ENCODE results near the gene MIDN.

MIDN gene

DNA sequence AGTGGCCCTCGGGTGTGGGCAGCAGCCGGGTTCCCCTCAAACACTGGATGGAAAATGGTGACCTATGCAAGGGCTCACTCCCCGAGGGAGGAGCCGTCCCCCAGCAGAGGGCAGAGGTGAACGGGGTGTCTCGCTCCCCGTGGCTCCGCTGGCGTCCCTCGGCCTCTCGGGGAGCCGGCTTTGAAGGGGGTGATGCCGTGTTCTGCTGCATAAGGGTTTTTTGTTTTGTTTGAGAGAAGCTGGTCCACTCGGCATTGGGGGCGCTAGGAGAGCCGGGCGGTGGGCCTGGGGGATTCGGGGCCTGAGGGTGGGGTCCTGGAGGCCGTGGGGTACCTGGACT, 41.3 kb downstream of the MIDN start:
- DNase-seq (ENCODE audit: low spot score), result no peak
- TF ChIP-seq, protein P1, sequence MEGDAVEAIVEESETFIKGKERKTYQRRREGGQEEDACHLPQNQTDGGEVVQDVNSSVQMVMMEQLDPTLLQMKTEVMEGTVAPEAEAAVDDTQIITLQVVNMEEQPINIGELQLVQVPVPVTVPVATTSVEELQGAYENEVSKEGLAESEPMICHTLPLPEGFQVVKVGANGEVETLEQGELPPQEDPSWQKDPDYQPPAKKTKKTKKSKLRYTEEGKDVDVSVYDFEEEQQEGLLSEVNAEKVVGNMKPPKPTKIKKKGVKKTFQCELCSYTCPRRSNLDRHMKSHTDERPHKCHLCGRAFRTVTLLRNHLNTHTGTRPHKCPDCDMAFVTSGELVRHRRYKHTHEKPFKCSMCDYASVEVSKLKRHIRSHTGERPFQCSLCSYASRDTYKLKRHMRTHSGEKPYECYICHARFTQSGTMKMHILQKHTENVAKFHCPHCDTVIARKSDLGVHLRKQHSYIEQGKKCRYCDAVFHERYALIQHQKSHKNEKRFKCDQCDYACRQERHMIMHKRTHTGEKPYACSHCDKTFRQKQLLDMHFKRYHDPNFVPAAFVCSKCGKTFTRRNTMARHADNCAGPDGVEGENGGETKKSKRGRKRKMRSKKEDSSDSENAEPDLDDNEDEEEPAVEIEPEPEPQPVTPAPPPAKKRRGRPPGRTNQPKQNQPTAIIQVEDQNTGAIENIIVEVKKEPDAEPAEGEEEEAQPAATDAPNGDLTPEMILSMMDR (IDR thresholded peaks at IDR 0.05; ENCODE audit: extremely low read depth, insufficient read depth, missing control alignments), result no peak
- in situ Hi-C loops (cut with MboI; ENCODE audit: low pct_unique_long_range_greater_than_20kb, low sequenced_read_pairs, unreplicated experiment), result loop anchor here (25.0 kb wide), 1 partner anchor 98 kb away; the partner anchor contains the start of gene NDUFS7

DNA sequence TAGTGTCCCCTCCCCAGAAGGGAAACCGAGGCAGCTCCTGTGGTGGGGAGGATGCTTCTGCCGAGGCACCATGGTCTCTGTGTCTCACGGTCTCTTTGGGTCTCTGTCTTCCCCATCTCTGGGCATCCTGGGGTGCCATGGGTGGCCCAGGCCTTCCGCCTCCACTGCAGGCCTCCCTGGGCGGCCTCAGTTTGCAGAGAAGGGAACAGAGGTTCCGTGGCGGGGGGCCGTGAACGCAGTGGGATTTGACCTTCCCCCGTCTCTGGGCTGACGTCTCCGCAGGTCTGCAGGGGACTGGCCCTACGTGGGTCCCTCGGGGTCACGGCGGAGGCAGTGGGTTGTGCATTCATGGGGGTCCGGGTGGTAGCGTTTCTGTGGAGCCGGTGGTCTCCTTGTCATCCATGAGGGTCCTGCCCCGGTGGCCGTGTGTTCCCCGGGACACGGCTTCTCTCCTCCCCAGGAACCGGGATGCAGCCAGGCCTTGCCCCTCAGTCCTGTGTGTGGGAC, 41.9 kb downstream of the MIDN start:
- TF ChIP-seq, protein P1 (IDR thresholded peaks at IDR 0.05; ENCODE audit: extremely low read depth, insufficient read depth, missing control alignments), result no peak
- in situ Hi-C loops (cut with MboI; ENCODE audit: low pct_unique_long_range_greater_than_20kb, low sequenced_read_pairs, unreplicated experiment), result loop anchor here (25.0 kb wide), 1 partner anchor 97 kb away; the partner anchor contains the start of gene NDUFS7
- no peak for DNase-seq (ENCODE audit: low spot score)

DNA sequence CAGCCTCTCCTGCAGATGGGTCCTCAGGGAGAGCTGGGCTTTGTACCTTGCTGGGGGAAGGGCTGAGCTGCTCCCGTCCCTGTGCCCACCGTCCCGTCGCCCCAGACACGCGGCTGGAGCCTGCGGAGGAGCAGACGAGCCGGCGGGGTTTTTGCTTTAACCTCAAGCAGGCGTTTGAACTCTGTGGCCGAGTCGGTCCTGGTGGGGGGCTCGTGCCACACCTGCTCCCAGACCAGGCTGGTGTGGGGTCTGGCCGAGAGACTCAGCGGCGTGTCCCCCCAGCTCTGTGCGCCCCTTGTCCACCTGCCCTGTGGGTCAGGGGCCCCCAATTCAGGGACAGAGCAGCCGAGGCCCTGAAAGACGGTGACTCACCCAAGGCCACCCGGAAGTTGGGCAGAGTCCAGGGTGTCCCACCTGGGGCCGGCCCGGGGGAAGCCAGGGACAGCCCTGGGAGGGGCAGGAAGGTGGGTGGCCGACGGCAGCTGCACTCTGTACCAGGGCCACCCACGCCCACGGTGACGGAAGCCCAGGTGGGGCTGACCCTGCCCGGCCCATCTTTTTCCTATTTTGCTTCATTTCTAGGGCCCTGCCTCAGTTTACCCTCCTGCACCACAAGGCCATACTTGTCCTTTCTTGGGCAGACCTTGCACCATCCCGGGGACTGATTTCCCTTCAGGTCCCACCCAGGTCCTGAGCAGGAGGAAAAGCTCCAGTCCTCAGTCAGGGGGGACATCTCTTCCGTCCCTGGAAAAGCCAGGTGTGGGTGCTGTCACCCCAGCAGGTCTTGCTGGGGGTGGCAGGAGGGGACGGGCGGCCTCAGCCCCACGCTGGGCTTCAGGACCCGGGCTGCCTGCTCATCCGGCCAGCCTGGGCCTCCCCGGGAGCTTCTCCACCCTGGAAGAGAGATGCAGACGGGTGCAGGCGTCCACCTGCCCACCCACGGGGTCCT, 42.6 kb downstream of the MIDN start:
- in situ Hi-C loops (cut with MboI; ENCODE audit: low pct_unique_long_range_greater_than_20kb, low sequenced_read_pairs, unreplicated experiment), result loop anchor here (25.0 kb wide), 1 partner anchor 96 kb away; the partner anchor contains the start of gene NDUFS7

DNA sequence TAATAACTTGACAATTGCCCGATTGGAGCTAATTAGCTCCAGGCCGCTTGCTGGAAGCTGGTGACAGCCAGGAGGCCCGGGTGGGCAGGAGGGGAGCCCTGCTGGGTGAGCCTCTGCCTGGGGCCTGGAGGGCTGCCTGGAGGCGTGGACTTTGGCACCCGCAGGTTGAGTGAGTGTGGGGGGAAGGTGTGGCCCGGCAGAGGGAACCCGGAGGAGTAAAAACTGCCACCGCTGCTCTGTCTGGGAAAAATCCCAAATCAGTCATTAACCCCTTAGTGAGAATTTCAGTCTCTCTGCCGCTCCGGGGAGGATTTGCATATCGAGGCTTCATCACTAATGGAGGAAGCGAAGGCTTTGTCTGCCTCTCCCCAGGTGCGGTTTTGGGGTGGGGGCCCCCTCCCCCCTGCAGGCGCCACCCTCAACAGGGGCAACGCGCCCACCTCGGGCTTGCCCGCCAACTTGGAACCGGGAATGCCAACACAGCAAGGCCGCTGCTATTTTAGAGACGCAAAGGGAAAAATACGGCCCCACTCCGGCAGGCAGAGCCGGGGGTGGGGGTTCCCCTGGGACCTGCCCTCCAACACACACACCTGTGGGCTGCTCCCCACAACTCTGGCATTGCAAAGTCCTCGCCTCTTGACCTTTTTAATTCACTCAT, 43.5 kb downstream of the MIDN start:
- in situ Hi-C loops (cut with MboI; ENCODE audit: low pct_unique_long_range_greater_than_20kb, low sequenced_read_pairs, unreplicated experiment), result loop anchor here (25.0 kb wide), 1 partner anchor 95 kb away; the partner anchor contains the start of gene NDUFS7
- DNase-seq (ENCODE audit: low spot score), result peak; percentile 82
- TF ChIP-seq, protein P1 (IDR thresholded peaks at IDR 0.05; ENCODE audit: extremely low read depth, insufficient read depth, missing control alignments), result no peak

More for the DNA sequence above, 42.6 kb downstream of the MIDN start:
- TF ChIP-seq, protein P1 (IDR thresholded peaks at IDR 0.05; ENCODE audit: extremely low read depth, insufficient read depth, missing control alignments), result no peak
- DNase-seq (ENCODE audit: low spot score), result no peak

DNA sequence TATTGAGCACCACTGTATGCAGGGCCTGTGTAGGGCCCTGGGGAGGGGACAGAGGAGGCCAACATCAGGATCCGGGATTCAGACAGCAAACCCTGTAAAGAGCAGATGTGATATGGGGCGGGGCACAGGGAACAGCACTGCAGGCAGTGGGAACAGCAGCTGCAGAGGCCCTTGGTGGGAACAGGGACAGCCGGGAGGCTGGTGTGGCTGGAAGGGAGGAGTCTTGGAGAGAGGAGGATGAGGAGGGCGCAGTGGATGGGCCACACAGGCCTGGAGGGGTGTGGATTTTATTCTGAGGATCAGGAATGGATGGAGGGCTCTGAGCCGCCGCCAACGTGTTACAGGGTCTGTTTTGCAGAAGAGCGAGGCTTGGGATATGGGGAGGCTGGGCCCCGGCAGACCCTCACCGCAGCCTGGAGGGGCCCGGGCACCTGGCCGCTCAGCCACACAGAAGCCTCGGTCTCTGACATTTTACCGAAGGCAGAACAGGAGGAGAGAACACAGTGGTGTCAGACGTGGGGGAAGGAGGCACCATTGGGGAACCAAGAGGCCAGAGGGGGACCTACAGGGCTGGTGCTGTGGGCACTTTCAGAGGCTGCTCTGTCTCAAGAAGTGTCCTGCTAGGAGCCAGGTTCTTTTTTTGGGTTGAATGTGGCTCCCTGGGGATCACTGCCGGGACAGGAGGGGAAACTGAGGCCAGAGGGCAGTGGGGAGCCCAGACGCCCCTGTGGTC, 44.2 kb downstream of the MIDN start:
- TF ChIP-seq, protein P1 (IDR thresholded peaks at IDR 0.05; ENCODE audit: extremely low read depth, insufficient read depth, missing control alignments), result no peak
- in situ Hi-C loops (cut with MboI; ENCODE audit: low pct_unique_long_range_greater_than_20kb, low sequenced_read_pairs, unreplicated experiment), result loop anchor here (25.0 kb wide), 1 partner anchor 95 kb away; the partner anchor contains the start of gene NDUFS7
- DNase-seq (ENCODE audit: low spot score), result peak; percentile 60
